Lower lobe of right lung (tissue), 2 donors: Measurements from ENCODE around the gene DPF3. TPM values are rescaled to one million over a fixed set of nuclear protein-coding genes. Genes with fewer than 3 reads are reported as not detected.

Experiments
- ATAC-seq, 2 donors: fragments of 200-7000 bp; cut with Tn5 transposase; one replicate each; pipeline ENCODE4 v1.9.1; 2020 to 2022; ENCODE audit warnings: mild to moderate bottlenecking in 2 of 2, moderate library complexity in 2 of 2
- DNase-seq: peaks from one replicate; pipeline ENCODE4 v3.0.0-alpha.2; 2020
- H3K27ac ChIP-seq: fragments of 200-600 bp; one replicate; pipeline ENCODE4 v1.8.0; 2022
- H3K27me3 ChIP-seq: fragments of 200-600 bp; one replicate; pipeline ENCODE4 v1.8.0; 2022; ENCODE audit warnings: low read depth
- H3K36me3 ChIP-seq: fragments of 200-600 bp; one replicate; pipeline ENCODE4 v1.8.0; 2022; ENCODE audit warnings: mild to moderate bottlenecking
- H3K4me1 ChIP-seq: fragments of 200-600 bp; one replicate; pipeline ENCODE4 v1.8.0; 2022
- H3K4me3 ChIP-seq: fragments of 200-600 bp; one replicate; pipeline ENCODE4 v1.8.0; 2022; ENCODE audit warnings: mild to moderate bottlenecking
- H3K9me3 ChIP-seq: fragments of 200-600 bp; one replicate; pipeline ENCODE4 v1.8.0; 2022
- CTCF ChIP-seq: fragments of 200-600 bp; IDR thresholded peaks from one replicate; pipeline ENCODE4 v1.8.0; 2022; ENCODE audit warnings: antibody characterized with exemption, mild to moderate bottlenecking
- intact Hi-C: fragments of 100-400 bp; cut with DNase I; formaldehyde crosslinking; loops from one replicate; pipeline ENCODE4 v1.11.0; 2022
- total RNA-seq: library from RNA; stranded (reverse); fragmentation: NEBNext Ultra II Directional; extraction: Animal tissue kit (Norgen Biotek cat#: 25700); gene quantifications from one replicate; pipeline ENCODE4 v1.2.1, GENCODE V29; 2021
- donor health status: DM: no; HTN: yes; CAD: no; lungs with severe emphysema.

The DPF3 gene
- total RNA-seq, 1 donor from 2014 or later, result 0.59 TPM

- intact Hi-C loops, result no loop called here
- Histone ChIP-seq H3K27ac (no peak overlapping the region), H3K4me1 (peaks cover 13% of the 10 kb centered on the region), H3K27me3 (peaks cover 30% of the 10 kb centered on the region), H3K4me3 (no peak overlapping the region), H3K36me3 (no peaks in the 10 kb centered on the region), H3K9me3 (no peaks in the 10 kb centered on the region)
- TF ChIP-seq CTCF, result no peak
- no peak for ATAC-seq
- no peak for DNase-seq
Observed at GRCh38 chr14:72898448-72898847, 4.5 kb upstream of the DPF3 start.

GRCh38 chr14:72894623-72895378 lies 900 bp upstream of the DPF3 start:
- intact Hi-C loops, result no loop called here
- Histone ChIP-seq H3K4me1 (peaks cover 30% of the 10 kb centered on the region), H3K4me3 (peak overlapping the region; percentile 83), H3K9me3 (no peaks in the 10 kb centered on the region), H3K36me3 (no peaks in the 10 kb centered on the region), H3K27me3 (peaks cover 59% of the 10 kb centered on the region), H3K27ac (no peak overlapping the region)
- DNase-seq (no peak), ATAC-seq (peak; percentile 29 to 43)
- no peak for TF ChIP-seq CTCF

GRCh38 chr14:72894323-72894622 lies 372 bp upstream of the DPF3 start:
- intact Hi-C loops, result no loop called here
- H3K4me3 ChIP-seq, result peak overlapping the region; percentile 83

GRCh38 chr14:72892879-72893635 lies 844 bp downstream of the DPF3 start:
- DNase-seq (peak; percentile 49), ATAC-seq (peak; percentile 21 to 44)
- Histone ChIP-seq H3K9me3 (no peaks in the 10 kb centered on the region), H3K4me3 (peak overlapping the region; percentile 83), H3K36me3 (no peaks in the 10 kb centered on the region), H3K27me3 (peaks cover 53% of the 10 kb centered on the region), H3K27ac (no peak overlapping the region), H3K4me1 (peaks cover 30% of the 10 kb centered on the region)
- intact Hi-C loops, result no loop called here
- TF ChIP-seq CTCF, result no peak

More at GRCh38 chr14:72894323-72894622, 372 bp upstream of the DPF3 start:
- DNase-seq, result no peak
- Histone ChIP-seq H3K4me1 (peaks cover 30% of the 10 kb centered on the region), H3K9me3 (no peaks in the 10 kb centered on the region), H3K27me3 (peaks cover 59% of the 10 kb centered on the region), H3K27ac (no peak overlapping the region), H3K36me3 (no peaks in the 10 kb centered on the region)
- no peak for TF ChIP-seq CTCF
- no peak for ATAC-seq

- DNase-seq (no peak), ATAC-seq (no peak)
- peak overlapping the region; percentile 83 for H3K4me3 ChIP-seq
- peaks cover 53% of the 10 kb centered on the region for H3K27me3 ChIP-seq
- no peaks in the 10 kb centered on the region for H3K36me3 ChIP-seq
- H3K4me1 ChIP-seq, result peaks cover 30% of the 10 kb centered on the region
- no peak overlapping the region for H3K27ac ChIP-seq
- no peaks in the 10 kb centered on the region for H3K9me3 ChIP-seq
- intact Hi-C loops, result no loop called here
- TF ChIP-seq CTCF, result no peak
Observed at GRCh38 chr14:72892103-72892878, 1.6 kb downstream of the DPF3 start.
